Endothelial cell of umbilical vein (primary cell): ENCODE measurements around the gene EIF3B. TPM values are rescaled to one million over a fixed set of nuclear protein-coding genes. Genes with fewer than 3 reads are reported as not detected.

ENCODE experiments used
- BruUV-seq: library from RNA; stranded (reverse); fragments of 400-500 nt; replicated peaks from 2 replicates; lab custom pipeline; 2021; lab: Mats Ljungman, UMichigan
- CTCF ChIA-PET: fragments of 300-600, 350-600 bp; sonication (Branson Sonifier 250); formaldehyde crosslinking; loops from one replicate; lab custom pipeline; 2021; ENCODE audit warnings: antibody characterized with exemption, inconsistent platforms; lab: Charles Lee
- POLR2A ChIA-PET: fragments of 300-600, 350-600 bp; sonication (Branson Sonifier 250); formaldehyde crosslinking; loops from one replicate; lab custom pipeline; 2021; ENCODE audit warnings: antibody characterized with exemption, inconsistent platforms; lab: Charles Lee
- DNase-seq: peaks from one replicate; pipeline ENCODE4 v3.0.0-alpha.2; 2011; ENCODE audit warnings: low read depth, low spot score
- FAIRE-seq: peaks from 2 replicates; lab custom pipeline; 2011; peaks lifted over from hg19 to GRCh38; lab: Jason Lieb, UNC
- H2AFZ ChIP-seq: 2 replicates; pipeline ENCODE4 v1.6.0; 2012; ENCODE audit warnings: low read depth, low read length, control low read depth, inconsistent platforms
- H3K27ac ChIP-seq: 2 replicates; pipeline ENCODE4 v1.5.1; 2011; ENCODE audit warnings: low read depth, mild to moderate bottlenecking, control low read depth, low read length, moderate library complexity; ENCODE audit not compliant: insufficient read depth
- H3K27me3 ChIP-seq, 2 experiments: 2 replicates each; pipeline versions ENCODE4 v1.6.0 to v1.6.1; 2011; ENCODE audit warnings: low read length in 2 of 2, mixed read lengths in 1 of 2; ENCODE audit not compliant: control insufficient read depth in 2 of 2, insufficient read depth in 2 of 2
- H3K36me3 ChIP-seq, 2 experiments: 2 replicates in 1 of 2; 3 replicates in 1 of 2; pipeline ENCODE4 v1.5.1; 2011; ENCODE audit warnings: low read length in 2 of 2, mild to moderate bottlenecking in 1 of 2, moderate library complexity in 1 of 2; ENCODE audit not compliant: control insufficient read depth in 2 of 2, insufficient read depth in 2 of 2; ENCODE audit errors: extremely low read depth in 1 of 2
- H3K4me1 ChIP-seq: 3 replicates; pipeline ENCODE4 v1.5.1; 2011; ENCODE audit warnings: mild to moderate bottlenecking, low read length; ENCODE audit not compliant: control insufficient read depth, insufficient read depth; ENCODE audit errors: extremely low read depth
- H3K4me2 ChIP-seq: 2 replicates; pipeline ENCODE4 v1.6.1; 2011; ENCODE audit warnings: low read length, control low read depth, mixed read lengths; ENCODE audit not compliant: insufficient read depth
- H3K4me3 ChIP-seq, 3 experiments: fragments of 200-600 bp in 1 of 3; sonication (generic), shearing (Covaris generic) in 1 of 3; replicated peaks in 1 of 3; 2 replicates each; pipeline ENCODE4 v1.5.1; 2011 to 2016; ENCODE audit warnings: control low read depth in 3 of 3, low read length in 3 of 3, mild to moderate bottlenecking in 2 of 3, inconsistent platforms in 1 of 3, low read depth in 1 of 3, moderate library complexity in 1 of 3; ENCODE audit not compliant: insufficient read depth in 1 of 3
- H3K79me2 ChIP-seq: 2 replicates; pipeline ENCODE4 v1.6.0; 2012; ENCODE audit warnings: low read length, inconsistent platforms; ENCODE audit not compliant: control insufficient read depth, insufficient read depth
- H3K9ac ChIP-seq: replicated peaks from 2 replicates; pipeline ENCODE3; 2011; ENCODE audit warnings: low read length, control low read depth; ENCODE audit not compliant: insufficient read depth; ENCODE audit errors: extremely low read depth
- H3K9me1 ChIP-seq: replicated peaks from 3 replicates; pipeline ENCODE4 v1.6.0; 2011; ENCODE audit warnings: mild to moderate bottlenecking, low read length; ENCODE audit not compliant: control insufficient read depth, insufficient read depth; ENCODE audit errors: extremely low read depth
- H3K9me3 ChIP-seq: replicated peaks from 2 replicates; pipeline ENCODE4 v1.5.1; 2012; ENCODE audit warnings: low read length, inconsistent platforms; ENCODE audit not compliant: control insufficient read depth, insufficient read depth
- H4K20me1 ChIP-seq: replicated peaks from 2 replicates; pipeline ENCODE3; 2011; ENCODE audit warnings: mild to moderate bottlenecking, low read length; ENCODE audit not compliant: control insufficient read depth, insufficient read depth; ENCODE audit errors: extremely low read depth
- EZH2 ChIP-seq: IDR thresholded peaks from 2 replicates; pipeline ENCODE4 v1.6.1; 2012; ENCODE audit warnings: borderline replicate concordance, low read depth, mild to moderate bottlenecking, moderate library complexity, low read length, inconsistent platforms; ENCODE audit not compliant: severe bottlenecking
- FOS ChIP-seq: IDR thresholded peaks from 2 replicates; pipeline ENCODE4 v1.6.1; 2011; ENCODE audit warnings: mild to moderate bottlenecking, low read length, moderate library complexity, borderline replicate concordance; ENCODE audit not compliant: insufficient read depth
- GATA2 ChIP-seq: IDR thresholded peaks from 2 replicates; pipeline ENCODE4 v1.7.0; 2011; ENCODE audit warnings: low read depth, mild to moderate bottlenecking, moderate library complexity, mixed read lengths, low read length; ENCODE audit not compliant: insufficient read length, insufficient read depth
- JUN ChIP-seq: IDR thresholded peaks from 2 replicates; pipeline ENCODE4 v1.6.1; 2011; ENCODE audit warnings: borderline replicate concordance, low read depth; ENCODE audit not compliant: insufficient read length, insufficient read depth
- MYC ChIP-seq: IDR thresholded peaks from one replicate; pipeline ENCODE4 v1.6.1; 2011; ENCODE audit warnings: mild to moderate bottlenecking, low read depth, low read length
- POLR2A ChIP-seq: IDR thresholded peaks from 2 replicates; pipeline ENCODE4 v1.6.1; 2012; ENCODE audit warnings: low read depth, mild to moderate bottlenecking, control low read depth, low read length
- POLR2AphosphoS5 ChIP-seq: IDR thresholded peaks from 2 replicates; pipeline ENCODE4 v1.6.1; 2012; ENCODE audit warnings: low read depth, mild to moderate bottlenecking, control low read depth, low read length, moderate library complexity; ENCODE audit not compliant: insufficient read depth
- dilution Hi-C: fragments of 300-500 bp; cut with MboI; formaldehyde crosslinking; loops from one replicate; pipeline ENCODE4 v1.15.0; 2019; ENCODE audit warnings: low sequenced_read_pairs; ENCODE audit not compliant: extremely low pct_ligation_motif_present
- intact Hi-C: fragments of 100-400 bp; cut with micrococcal nuclease; formaldehyde crosslinking; loops from one replicate; pipeline ENCODE4 v1.10.0; 2022
- polyA plus RNA-seq, 4 experiments: library from polyadenylated mRNA; depleted of rRNA in 3 of 4; stranded (reverse) in 3 of 4; unstranded in 1 of 4; fragments of >200 nt; gene quantifications; 2 replicates each; pipeline versions ENCODE4 v1.2.1 to v1.2.3, GENCODE V29; 2011 to 2012; ENCODE audit warnings: missing spikeins in 1 of 4
- total RNA-seq: library from RNA; stranded (reverse); gene quantifications from 2 replicates; pipeline ENCODE4 v1.2.3, GENCODE V29; 2021
- TF ChIP-seq, protein P1 (sequence below), 2 donors: IDR thresholded peaks; 1 replicate in 1 of 2; 2 replicates in 1 of 2; pipeline ENCODE4 v1.5.1; 2011; ENCODE audit warnings: low read length in 2 of 2, mild to moderate bottlenecking in 2 of 2, moderate library complexity in 2 of 2, control low read depth in 1 of 2, inconsistent platforms in 1 of 2, low read depth in 1 of 2; ENCODE audit not compliant: insufficient read depth in 1 of 2; ENCODE audit errors: extremely low read depth in 1 of 2
- TF ChIP-seq, protein P2 (sequence below): IDR thresholded peaks from 2 replicates; pipeline ENCODE4 v1.6.1; 2011; ENCODE audit not compliant: insufficient read depth, insufficient read length

The EIF3B gene
- total and polyA plus RNA-seq, 2 donors (not counting 3 experiments of a cell fraction or from before 2014, with no cell fraction given) = 104 to 207 TPM

DNA sequence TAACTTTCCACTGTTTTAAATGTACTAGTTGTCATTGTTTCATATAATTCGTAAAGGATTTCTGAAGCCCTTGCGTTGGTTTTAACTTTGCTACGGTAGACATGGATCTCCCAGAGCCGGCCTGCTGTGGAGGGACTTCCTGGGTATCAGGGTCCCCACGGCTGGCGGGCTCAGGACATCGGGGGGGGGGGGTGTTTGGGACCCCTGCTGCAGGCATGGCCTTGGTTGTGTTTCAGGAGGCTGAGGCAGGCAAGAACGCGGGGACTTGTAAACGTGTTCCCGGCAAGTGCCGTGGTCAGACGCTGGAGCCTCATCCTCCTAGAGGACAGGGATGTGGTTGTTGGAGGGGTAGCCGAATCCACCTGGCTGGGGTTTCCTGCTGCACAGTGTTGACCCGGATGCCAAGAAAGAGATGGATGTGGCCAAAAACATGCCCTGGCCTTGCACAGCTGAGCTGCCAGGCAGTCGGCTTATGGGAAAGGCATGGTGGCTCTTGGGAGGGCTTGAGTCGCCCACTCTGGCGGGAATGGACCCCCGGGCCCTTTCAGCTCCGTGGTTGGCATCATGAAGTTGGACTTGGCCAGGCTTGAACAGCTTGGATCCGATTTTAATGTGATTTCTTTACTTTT is 27.4 kb downstream of the EIF3B start:
- no TSS peak for BruUV-seq
- ChIA-PET POLR2A (no interaction called here), CTCF (interaction anchor here (3.2 kb wide), 1 partner anchor 49 kb away, joined by 29 read pairs; no protein-coding TSS in a partner anchor)
- TF ChIP-seq FOS = no peak
- TF ChIP-seq POLR2A = no peak
- TF ChIP-seq, protein P1, sequence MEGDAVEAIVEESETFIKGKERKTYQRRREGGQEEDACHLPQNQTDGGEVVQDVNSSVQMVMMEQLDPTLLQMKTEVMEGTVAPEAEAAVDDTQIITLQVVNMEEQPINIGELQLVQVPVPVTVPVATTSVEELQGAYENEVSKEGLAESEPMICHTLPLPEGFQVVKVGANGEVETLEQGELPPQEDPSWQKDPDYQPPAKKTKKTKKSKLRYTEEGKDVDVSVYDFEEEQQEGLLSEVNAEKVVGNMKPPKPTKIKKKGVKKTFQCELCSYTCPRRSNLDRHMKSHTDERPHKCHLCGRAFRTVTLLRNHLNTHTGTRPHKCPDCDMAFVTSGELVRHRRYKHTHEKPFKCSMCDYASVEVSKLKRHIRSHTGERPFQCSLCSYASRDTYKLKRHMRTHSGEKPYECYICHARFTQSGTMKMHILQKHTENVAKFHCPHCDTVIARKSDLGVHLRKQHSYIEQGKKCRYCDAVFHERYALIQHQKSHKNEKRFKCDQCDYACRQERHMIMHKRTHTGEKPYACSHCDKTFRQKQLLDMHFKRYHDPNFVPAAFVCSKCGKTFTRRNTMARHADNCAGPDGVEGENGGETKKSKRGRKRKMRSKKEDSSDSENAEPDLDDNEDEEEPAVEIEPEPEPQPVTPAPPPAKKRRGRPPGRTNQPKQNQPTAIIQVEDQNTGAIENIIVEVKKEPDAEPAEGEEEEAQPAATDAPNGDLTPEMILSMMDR (IDR thresholded peaks at IDR 0.05; ENCODE audit: extremely low read depth in 1 of 2, insufficient read depth in 1 of 2, low read depth in 1 of 2, low read length in 2 of 2) = no peak
- TF ChIP-seq EZH2 = no peak
- TF ChIP-seq JUN = no peak
- no peak for TF ChIP-seq POLR2AphosphoS5
- TF ChIP-seq, protein P2, sequence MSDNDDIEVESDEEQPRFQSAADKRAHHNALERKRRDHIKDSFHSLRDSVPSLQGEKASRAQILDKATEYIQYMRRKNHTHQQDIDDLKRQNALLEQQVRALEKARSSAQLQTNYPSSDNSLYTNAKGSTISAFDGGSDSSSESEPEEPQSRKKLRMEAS = no peak
- TF ChIP-seq MYC = no peak
- no peak for TF ChIP-seq GATA2
- dilution Hi-C loops (no loop called here), intact Hi-C loops (no loop called here)
- H2AFZ ChIP-seq = no peak overlapping the region
- peaks cover 10% of the 10 kb centered on the region for H3K79me2 ChIP-seq
- no peaks in the 10 kb centered on the region for H3K4me1 ChIP-seq
- no peak for FAIRE-seq
- no peaks in the 10 kb centered on the region for H4K20me1 ChIP-seq
- H3K9me1 ChIP-seq = no peaks in the 10 kb centered on the region
- no peak overlapping the region for H3K9ac ChIP-seq
- no peak overlapping the region for H3K27ac ChIP-seq
- H3K36me3 ChIP-seq = peaks cover 6 to 26% of the 10 kb centered on the region in 2 experiments
- H3K27me3 ChIP-seq = no peaks in the 10 kb centered on the region
- DNase-seq = no peak
- H3K9me3 ChIP-seq = no peaks in the 10 kb centered on the region
- no peak overlapping the region for H3K4me3 ChIP-seq
- no peak overlapping the region for H3K4me2 ChIP-seq
